Fibroblast of villous mesenchyme (primary cell): ENCODE results near the gene MID1. TPM values are rescaled to one million over a fixed set of nuclear protein-coding genes. Genes with fewer than 3 reads are reported as not detected.

ENCODE experiments used
- DNase-seq: peaks from one replicate; pipeline ENCODE4 v3.0.0-alpha.2; 2010; ENCODE audit warnings: low read depth
- H3K4me3 ChIP-seq: 2 replicates; pipeline ENCODE4 v1.5.1; 2011; ENCODE audit warnings: low read depth, mild to moderate bottlenecking, low read length
- total RNA-seq: library from RNA; depleted of rRNA; stranded (reverse); fragments of >200 nt; gene quantifications from 2 replicates; pipeline ENCODE4 v1.2.3, GENCODE V29; 2012
- TF ChIP-seq, protein P1 (sequence below): IDR thresholded peaks from 2 replicates; pipeline ENCODE4 v1.5.1; 2012; ENCODE audit warnings: low read depth, mild to moderate bottlenecking, low read length; ENCODE audit not compliant: insufficient read depth

MID1 gene
- total RNA-seq, 1 donor: 16.4 TPM

- H3K4me3 ChIP-seq: no peak overlapping the region
- DNase-seq: no peak
- TF ChIP-seq, protein P1, sequence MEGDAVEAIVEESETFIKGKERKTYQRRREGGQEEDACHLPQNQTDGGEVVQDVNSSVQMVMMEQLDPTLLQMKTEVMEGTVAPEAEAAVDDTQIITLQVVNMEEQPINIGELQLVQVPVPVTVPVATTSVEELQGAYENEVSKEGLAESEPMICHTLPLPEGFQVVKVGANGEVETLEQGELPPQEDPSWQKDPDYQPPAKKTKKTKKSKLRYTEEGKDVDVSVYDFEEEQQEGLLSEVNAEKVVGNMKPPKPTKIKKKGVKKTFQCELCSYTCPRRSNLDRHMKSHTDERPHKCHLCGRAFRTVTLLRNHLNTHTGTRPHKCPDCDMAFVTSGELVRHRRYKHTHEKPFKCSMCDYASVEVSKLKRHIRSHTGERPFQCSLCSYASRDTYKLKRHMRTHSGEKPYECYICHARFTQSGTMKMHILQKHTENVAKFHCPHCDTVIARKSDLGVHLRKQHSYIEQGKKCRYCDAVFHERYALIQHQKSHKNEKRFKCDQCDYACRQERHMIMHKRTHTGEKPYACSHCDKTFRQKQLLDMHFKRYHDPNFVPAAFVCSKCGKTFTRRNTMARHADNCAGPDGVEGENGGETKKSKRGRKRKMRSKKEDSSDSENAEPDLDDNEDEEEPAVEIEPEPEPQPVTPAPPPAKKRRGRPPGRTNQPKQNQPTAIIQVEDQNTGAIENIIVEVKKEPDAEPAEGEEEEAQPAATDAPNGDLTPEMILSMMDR: no peak
Measured at GRCh38 chrX:10542586-10542985, 77.8 kb downstream of the MID1 start.

DNA sequence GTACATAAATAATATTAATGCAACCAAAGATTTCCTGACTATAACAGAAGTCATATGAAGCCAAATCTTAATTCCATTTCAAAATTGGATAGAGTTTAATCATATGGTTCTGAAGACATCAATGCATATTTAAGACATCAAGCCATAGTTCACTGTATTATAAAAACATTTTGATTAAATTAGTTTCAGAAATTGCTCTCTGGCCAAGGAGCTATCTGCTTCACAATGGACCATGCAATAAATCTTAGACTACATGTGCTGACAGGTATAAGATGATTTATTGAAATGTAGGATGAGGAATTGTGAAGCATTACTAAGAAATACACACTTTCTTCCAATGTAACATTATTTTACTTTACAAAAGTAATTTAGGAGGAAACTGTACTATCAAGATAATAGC, 81.6 kb downstream of the MID1 start:
- TF ChIP-seq, protein P1: no peak
- H3K4me3 ChIP-seq: no peak overlapping the region
- DNase-seq: no peak

DNA sequence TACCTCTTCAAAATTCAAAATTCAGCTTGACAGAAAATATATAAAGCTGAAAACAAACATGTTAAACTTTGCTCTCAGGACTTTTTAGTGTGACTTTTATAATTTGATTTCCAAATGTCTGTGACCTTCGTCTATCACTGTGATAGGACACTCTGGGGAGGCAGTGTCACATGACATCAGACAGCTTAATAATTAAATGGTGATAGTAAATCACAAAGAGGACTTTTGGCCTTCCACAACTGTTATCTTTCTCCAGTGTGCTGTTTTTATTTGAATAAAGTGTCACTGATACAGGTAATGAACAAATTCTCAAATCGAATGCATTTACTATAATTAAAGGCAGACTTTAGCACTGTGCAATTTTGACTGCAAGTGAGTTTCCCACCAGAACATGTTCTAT, 83.1 kb downstream of the MID1 start:
- TF ChIP-seq, protein P1: no peak
- H3K4me3 ChIP-seq: no peak overlapping the region
- DNase-seq: no peak

DNA sequence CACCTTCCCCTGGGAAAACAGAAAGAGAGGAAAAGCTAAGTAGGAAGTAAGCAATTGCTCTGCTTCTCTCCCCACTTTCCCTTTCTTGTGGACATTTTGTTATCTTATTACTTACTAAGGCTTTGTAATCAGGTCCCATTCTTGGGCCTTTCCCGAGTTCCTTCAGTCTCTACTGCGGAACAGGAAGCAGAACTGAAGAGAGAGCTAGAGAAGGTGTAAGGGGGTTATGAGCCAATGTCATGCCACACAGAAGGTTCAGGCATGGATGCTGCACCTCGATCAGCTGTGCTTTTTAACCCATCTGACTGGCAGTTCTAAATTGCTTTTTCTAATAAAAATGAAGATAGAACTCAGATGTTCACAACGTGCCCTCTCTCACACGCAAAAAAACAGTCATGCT, 83.6 kb downstream of the MID1 start:
- H3K4me3 ChIP-seq: no peak overlapping the region
- TF ChIP-seq, protein P1: no peak

DNA sequence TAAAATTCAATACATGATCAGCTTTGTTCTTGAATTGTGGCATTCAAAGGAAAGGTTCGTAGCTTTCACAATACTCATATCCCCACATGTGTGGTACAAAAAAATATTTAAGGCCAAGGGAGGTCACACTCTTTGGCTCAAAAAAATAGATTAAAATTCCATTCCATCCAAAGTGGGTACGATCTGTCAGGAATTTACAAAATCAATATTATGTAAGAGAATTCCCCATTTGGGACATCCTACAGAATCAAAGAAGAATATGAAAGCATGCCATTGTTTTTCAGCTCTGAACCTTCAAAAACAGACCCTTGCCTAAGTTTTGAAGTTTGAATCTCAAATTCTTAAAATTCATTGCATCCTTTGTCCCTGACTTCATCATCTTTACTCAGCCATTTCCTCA, 85.8 kb downstream of the MID1 start:
- TF ChIP-seq, protein P1: no peak
- no peak for DNase-seq
- H3K4me3 ChIP-seq: no peak overlapping the region

More for the DNA sequence above, 83.6 kb downstream of the MID1 start:
- no peak for DNase-seq

GRCh38 chrX:10533696-10534365, 86.6 kb downstream of the MID1 start:
- H3K4me3 ChIP-seq: no peak overlapping the region
- DNase-seq: no peak
- TF ChIP-seq, protein P1: no peak

GRCh38 chrX:10531927-10532326, 88.5 kb downstream of the MID1 start:
- TF ChIP-seq, protein P1: no peak
- no peak for DNase-seq
- no peak overlapping the region for H3K4me3 ChIP-seq
